ENCODE measurements around the gene NNT.

DNA sequence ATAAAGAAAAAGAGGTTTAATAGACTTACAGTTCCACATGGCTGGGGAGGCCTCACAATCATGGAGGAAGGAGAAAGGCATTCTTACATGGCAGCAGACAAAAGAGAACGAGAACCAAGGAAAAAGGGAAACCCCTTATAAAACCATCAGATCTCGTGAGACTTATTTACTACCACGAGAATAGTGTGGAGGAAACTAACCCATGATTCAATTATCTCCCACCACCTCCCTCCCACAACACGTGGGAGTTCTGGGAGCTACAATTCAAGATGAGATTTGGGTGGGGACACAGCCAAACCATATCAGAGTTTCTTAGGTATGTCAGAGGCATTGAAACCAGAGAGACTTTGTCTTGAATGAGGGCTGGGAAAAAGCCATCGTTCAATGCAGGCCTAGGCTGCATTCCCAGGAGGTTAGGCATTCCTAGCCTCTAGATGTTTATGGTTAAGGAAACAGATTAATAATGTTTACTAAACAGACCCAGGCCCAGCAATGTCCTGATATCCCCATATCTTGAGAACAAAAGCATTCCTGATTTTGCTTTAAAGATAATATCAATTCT is 38.6 kb upstream of the NNT start:
- no peak for TF ChIP-seq MYC (CRISPR knock-in tag; IDR thresholded peaks at IDR 0.05; ENCODE audit: borderline replicate concordance)
- no peak for TF ChIP-seq TP53 (CRISPR knock-in tag; conservative IDR thresholded peaks at IDR 0.05)
- TF ChIP-seq ETS1 (CRISPR knock-in tag; IDR thresholded peaks at IDR 0.05): no peak
- TF ChIP-seq, protein P1, sequence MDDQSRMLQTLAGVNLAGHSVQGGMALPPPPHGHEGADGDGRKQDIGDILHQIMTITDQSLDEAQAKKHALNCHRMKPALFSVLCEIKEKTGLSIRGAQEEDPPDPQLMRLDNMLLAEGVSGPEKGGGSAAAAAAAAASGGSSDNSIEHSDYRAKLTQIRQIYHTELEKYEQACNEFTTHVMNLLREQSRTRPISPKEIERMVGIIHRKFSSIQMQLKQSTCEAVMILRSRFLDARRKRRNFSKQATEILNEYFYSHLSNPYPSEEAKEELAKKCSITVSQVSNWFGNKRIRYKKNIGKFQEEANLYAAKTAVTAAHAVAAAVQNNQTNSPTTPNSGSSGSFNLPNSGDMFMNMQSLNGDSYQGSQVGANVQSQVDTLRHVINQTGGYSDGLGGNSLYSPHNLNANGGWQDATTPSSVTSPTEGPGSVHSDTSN (CRISPR knock-in tag; IDR thresholded peaks at IDR 0.05; ENCODE audit: borderline replicate concordance): no peak
- no peak for TF ChIP-seq POLR2A (IDR thresholded peaks at IDR 0.05; ENCODE audit: insufficient read depth in 1 of 2, low read depth in 2 of 2, low read length in 2 of 2)
- TF ChIP-seq, protein P2, sequence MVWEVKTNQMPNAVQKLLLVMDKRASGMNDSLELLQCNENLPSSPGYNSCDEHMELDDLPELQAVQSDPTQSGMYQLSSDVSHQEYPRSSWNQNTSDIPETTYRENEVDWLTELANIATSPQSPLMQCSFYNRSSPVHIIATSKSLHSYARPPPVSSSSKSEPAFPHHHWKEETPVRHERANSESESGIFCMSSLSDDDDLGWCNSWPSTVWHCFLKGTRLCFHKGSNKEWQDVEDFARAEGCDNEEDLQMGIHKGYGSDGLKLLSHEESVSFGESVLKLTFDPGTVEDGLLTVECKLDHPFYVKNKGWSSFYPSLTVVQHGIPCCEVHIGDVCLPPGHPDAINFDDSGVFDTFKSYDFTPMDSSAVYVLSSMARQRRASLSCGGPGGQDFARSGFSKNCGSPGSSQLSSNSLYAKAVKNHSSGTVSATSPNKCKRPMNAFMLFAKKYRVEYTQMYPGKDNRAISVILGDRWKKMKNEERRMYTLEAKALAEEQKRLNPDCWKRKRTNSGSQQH (CRISPR knock-in tag; IDR thresholded peaks at IDR 0.05; ENCODE audit: low read depth): no peak
- TF ChIP-seq, protein P3, sequence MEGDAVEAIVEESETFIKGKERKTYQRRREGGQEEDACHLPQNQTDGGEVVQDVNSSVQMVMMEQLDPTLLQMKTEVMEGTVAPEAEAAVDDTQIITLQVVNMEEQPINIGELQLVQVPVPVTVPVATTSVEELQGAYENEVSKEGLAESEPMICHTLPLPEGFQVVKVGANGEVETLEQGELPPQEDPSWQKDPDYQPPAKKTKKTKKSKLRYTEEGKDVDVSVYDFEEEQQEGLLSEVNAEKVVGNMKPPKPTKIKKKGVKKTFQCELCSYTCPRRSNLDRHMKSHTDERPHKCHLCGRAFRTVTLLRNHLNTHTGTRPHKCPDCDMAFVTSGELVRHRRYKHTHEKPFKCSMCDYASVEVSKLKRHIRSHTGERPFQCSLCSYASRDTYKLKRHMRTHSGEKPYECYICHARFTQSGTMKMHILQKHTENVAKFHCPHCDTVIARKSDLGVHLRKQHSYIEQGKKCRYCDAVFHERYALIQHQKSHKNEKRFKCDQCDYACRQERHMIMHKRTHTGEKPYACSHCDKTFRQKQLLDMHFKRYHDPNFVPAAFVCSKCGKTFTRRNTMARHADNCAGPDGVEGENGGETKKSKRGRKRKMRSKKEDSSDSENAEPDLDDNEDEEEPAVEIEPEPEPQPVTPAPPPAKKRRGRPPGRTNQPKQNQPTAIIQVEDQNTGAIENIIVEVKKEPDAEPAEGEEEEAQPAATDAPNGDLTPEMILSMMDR (CRISPR knock-in tag; IDR thresholded peaks at IDR 0.05): no peak
- no peak for TF ChIP-seq ZSCAN20 (CRISPR knock-in tag; IDR thresholded peaks at IDR 0.05; ENCODE audit: borderline replicate concordance)
- TF ChIP-seq, protein P4, sequence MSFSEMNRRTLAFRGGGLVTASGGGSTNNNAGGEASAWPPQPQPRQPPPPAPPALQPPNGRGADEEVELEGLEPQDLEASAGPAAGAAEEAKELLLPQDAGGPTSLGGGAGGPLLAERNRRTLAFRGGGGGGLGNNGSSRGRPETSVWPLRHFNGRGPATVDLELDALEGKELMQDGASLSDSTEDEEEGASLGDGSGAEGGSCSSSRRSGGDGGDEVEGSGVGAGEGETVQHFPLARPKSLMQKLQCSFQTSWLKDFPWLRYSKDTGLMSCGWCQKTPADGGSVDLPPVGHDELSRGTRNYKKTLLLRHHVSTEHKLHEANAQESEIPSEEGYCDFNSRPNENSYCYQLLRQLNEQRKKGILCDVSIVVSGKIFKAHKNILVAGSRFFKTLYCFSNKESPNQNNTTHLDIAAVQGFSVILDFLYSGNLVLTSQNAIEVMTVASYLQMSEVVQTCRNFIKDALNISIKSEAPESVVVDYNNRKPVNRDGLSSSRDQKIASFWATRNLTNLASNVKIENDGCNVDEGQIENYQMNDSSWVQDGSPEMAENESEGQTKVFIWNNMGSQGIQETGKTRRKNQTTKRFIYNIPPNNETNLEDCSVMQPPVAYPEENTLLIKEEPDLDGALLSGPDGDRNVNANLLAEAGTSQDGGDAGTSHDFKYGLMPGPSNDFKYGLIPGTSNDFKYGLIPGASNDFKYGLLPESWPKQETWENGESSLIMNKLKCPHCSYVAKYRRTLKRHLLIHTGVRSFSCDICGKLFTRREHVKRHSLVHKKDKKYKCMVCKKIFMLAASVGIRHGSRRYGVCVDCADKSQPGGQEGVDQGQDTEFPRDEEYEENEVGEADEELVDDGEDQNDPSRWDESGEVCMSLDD (CRISPR knock-in tag; IDR thresholded peaks at IDR 0.05; ENCODE audit: borderline replicate concordance): no peak
- TF ChIP-seq USF2 (IDR thresholded peaks at IDR 0.05; ENCODE audit: low read depth, low read length): no peak
- no peak for TF ChIP-seq USF2 (CRISPR knock-in tag; IDR thresholded peaks at IDR 0.05; ENCODE audit: borderline replicate concordance)
- no peak for TF ChIP-seq MAFF (IDR thresholded peaks at IDR 0.05; ENCODE audit: low read depth, low read length)
- no peak for TF ChIP-seq ELF1 (CRISPR knock-in tag; IDR thresholded peaks at IDR 0.05)

Data from HepG2 (cell line).